Measurements from ENCODE around the gene VRK2.
"Not testable (repeated sequence)": the region's sequence is repeated elsewhere in the genome, so short reads cannot be mapped to it uniquely, and the experiment has no call there.

Gene VRK2

GRCh38 chr2:58182527-58182926 lies 135.9 kb downstream of the VRK2 start:
- no peaks in the 10 kb centered on the region for H3K4me1 ChIP-seq (ENCODE audit: insufficient read depth, low read length)
- no peak overlapping the region for H3K9ac ChIP-seq (ENCODE audit: low read depth, low read length)
- no peaks in the 10 kb centered on the region for H3K9me3 ChIP-seq (ENCODE audit: control insufficient read depth, insufficient read depth, low read length)
- no peaks in the 10 kb centered on the region for H3K36me3 ChIP-seq (ENCODE audit: insufficient read depth, low read length)

DNA sequence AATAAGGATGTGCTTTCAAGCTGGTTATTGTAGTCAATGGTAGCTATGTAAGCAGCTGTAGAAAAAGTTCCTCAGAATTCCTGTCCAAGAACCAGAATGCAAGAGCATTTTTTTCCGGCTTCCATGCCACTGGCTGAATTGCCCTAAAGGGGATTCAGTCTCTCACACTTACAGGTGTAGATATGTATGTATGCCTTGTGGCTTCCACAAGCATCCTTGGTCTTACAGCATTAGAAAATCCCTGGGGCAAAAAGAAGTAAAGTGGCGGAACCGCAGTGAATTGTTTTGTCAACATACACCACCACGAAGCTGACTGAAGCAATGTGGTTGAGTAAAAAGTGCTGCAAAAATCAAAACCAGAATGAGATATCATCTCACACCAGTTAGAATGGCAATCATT lies 139.9 kb downstream of the VRK2 start:
- Histone ChIP-seq H3K4me1 (ENCODE audit: insufficient read depth, low read length) (no peaks in the 10 kb centered on the region), H3K9me3 (ENCODE audit: control insufficient read depth, insufficient read depth, low read length) (no peaks in the 10 kb centered on the region), H3K9ac (ENCODE audit: low read depth, low read length) (no peak overlapping the region), H3K36me3 (ENCODE audit: insufficient read depth, low read length) (0 out of 2 replicates have a peak, but pooled peaks cover 3% of the 10 kb centered on the region)

DNA sequence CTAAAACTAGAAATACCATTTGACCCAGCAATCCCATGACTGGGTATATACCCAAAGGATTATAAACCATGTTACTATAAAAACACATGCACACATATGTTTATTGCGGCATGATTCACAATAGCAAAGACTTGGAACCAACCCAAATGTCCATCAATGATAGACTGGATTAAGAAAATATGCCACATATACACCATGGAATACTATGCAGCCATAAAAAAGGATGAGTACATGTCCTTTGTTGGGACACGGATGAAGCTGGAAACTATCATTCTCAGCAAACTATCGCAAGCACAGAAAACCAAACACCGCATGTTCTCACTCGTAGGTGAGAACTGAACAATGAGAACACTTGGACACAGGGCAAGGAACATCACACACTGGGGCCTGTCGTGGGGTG lies 140.4 kb downstream of the VRK2 start:
- H3K9me3 ChIP-seq (ENCODE audit: control insufficient read depth, insufficient read depth, low read length); H3K4me1 ChIP-seq (ENCODE audit: insufficient read depth, low read length); H3K9ac ChIP-seq (ENCODE audit: low read depth, low read length); H3K36me3 ChIP-seq (ENCODE audit: insufficient read depth, low read length): not testable (repeated sequence)

GRCh38 chr2:58194458-58194857 lies 147.9 kb downstream of the VRK2 start:
- Histone ChIP-seq H3K4me1 (ENCODE audit: insufficient read depth, low read length) (no peaks in the 10 kb centered on the region), H3K9me3 (ENCODE audit: control insufficient read depth, insufficient read depth, low read length) (no peaks in the 10 kb centered on the region), H3K36me3 (ENCODE audit: insufficient read depth, low read length) (no peaks in the 10 kb centered on the region), H3K9ac (ENCODE audit: low read depth, low read length) (no peak overlapping the region)

DNA sequence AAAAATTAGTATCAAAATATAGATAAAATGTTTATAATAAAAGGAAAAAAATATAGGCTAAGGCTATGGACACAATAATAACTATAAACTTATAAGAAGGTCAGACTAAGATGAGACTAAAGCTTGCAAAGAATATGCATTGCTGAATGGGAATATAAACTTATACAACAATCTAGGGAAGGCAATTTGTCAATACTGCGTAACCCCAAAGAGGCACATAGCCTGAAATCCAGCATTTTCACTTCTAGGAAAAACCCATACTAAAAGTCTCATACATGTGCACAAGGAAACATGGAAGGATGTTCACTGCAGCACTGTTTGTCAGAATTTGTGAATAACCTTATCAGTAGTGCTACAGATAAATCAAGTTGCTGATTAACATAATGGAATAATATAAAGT lies 149.1 kb downstream of the VRK2 start:
- no peaks in the 10 kb centered on the region for H3K9me3 ChIP-seq (ENCODE audit: control insufficient read depth, insufficient read depth, low read length)
- no peaks in the 10 kb centered on the region for H3K36me3 ChIP-seq (ENCODE audit: insufficient read depth, low read length)

GRCh38 chr2:58197894-58198293 lies 151.3 kb downstream of the VRK2 start:
- no peaks in the 10 kb centered on the region for H3K4me1 ChIP-seq (ENCODE audit: insufficient read depth, low read length)
- no peaks in the 10 kb centered on the region for H3K36me3 ChIP-seq (ENCODE audit: insufficient read depth, low read length)
- H3K9me3 ChIP-seq (ENCODE audit: control insufficient read depth, insufficient read depth, low read length): no peaks in the 10 kb centered on the region
- H3K9ac ChIP-seq (ENCODE audit: low read depth, low read length): no peak overlapping the region

More for the DNA sequence above, 149.1 kb downstream of the VRK2 start:
- no peaks in the 10 kb centered on the region for H3K4me1 ChIP-seq (ENCODE audit: insufficient read depth, low read length)
- H3K9ac ChIP-seq (ENCODE audit: low read depth, low read length): no peak overlapping the region

- H3K9me3 ChIP-seq (ENCODE audit: control insufficient read depth, insufficient read depth, low read length): no peaks in the 10 kb centered on the region
- H3K4me1 ChIP-seq (ENCODE audit: insufficient read depth, low read length): peaks cover 7% of the 10 kb centered on the region
- H3K36me3 ChIP-seq (ENCODE audit: insufficient read depth, low read length): no peaks in the 10 kb centered on the region
- H3K9ac ChIP-seq (ENCODE audit: low read depth, low read length): no peak overlapping the region
These were observed 155.8 kb downstream of the VRK2 start for GRCh38 chr2:58202404-58202803.

- H3K36me3 ChIP-seq (ENCODE audit: insufficient read depth, low read length): no peaks in the 10 kb centered on the region
These were observed 156.4 kb downstream of the VRK2 start for GRCh38 chr2:58203018-58203417.

DNA sequence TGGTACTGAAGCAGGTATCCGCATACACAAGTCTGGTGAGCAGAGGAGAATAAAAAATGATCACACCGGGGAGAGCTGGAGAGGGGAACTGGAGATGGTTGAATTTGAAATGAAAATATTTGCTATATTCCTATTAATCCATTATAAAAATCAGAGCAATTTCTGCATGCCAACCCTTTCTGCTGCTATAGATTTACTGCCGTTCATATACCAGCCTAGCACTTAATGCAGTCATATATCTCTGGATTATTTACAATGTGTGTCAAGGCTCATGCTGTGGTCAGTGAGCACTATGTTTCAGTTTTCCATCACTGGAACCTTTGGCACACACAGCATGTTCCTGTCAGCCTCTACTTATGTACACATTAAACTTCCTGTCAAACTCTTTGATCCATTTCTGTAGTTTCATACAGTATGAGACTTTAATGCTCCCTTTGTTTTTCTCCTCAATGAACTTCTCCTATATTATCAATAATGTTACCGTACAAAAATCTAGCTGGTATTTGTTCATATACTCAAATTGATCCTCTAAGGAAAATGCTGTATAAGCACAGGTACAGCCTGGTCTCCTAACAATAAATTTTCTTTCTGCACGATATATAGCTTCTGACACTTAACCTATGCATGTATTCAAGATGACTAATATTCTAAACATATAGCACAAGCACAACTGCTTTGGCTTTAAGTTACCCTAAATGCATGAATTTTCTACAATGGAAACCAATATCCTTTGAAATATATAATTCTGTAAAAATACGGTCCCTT lies 157.8 kb downstream of the VRK2 start:
- Histone ChIP-seq H3K9ac (ENCODE audit: low read depth, low read length) (no peak overlapping the region), H3K9me3 (ENCODE audit: control insufficient read depth, insufficient read depth, low read length) (no peaks in the 10 kb centered on the region), H3K36me3 (ENCODE audit: insufficient read depth, low read length) (no peaks in the 10 kb centered on the region), H3K4me1 (ENCODE audit: insufficient read depth, low read length) (peaks cover 7% of the 10 kb centered on the region)

More at GRCh38 chr2:58203018-58203417, 156.4 kb downstream of the VRK2 start:
- Histone ChIP-seq H3K9ac (ENCODE audit: low read depth, low read length) (no peak overlapping the region), H3K4me1 (ENCODE audit: insufficient read depth, low read length) (peaks cover 7% of the 10 kb centered on the region), H3K9me3 (ENCODE audit: control insufficient read depth, insufficient read depth, low read length) (no peaks in the 10 kb centered on the region)

DNA sequence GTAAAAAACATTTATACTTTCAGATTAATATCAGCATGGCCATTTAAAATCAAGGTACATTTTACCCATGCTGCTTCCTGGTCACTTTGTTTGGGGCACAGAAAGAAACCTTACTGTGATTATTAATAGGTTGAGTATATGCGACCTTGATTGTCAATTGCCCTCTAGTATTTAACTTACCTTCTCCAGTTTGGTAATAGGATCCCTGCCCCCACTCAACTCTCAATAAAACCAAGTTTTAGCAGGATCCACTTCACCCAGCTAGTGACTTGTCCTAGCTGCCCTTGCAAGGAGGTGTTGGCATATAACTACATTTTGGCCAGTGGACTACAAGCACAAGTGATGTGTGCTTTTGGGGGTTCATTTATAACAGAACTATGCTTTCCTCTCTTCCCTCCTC lies 160.2 kb downstream of the VRK2 start:
- H3K36me3 ChIP-seq (ENCODE audit: insufficient read depth, low read length): no peaks in the 10 kb centered on the region; the same call in 1 of the 2 replicates
- H3K9ac ChIP-seq (ENCODE audit: low read depth, low read length): no peak overlapping the region
- H3K4me1 ChIP-seq (ENCODE audit: insufficient read depth, low read length): peaks cover 7% of the 10 kb centered on the region
- peaks cover 2% of the 10 kb centered on the region for H3K9me3 ChIP-seq (ENCODE audit: control insufficient read depth, insufficient read depth, low read length)

DNA sequence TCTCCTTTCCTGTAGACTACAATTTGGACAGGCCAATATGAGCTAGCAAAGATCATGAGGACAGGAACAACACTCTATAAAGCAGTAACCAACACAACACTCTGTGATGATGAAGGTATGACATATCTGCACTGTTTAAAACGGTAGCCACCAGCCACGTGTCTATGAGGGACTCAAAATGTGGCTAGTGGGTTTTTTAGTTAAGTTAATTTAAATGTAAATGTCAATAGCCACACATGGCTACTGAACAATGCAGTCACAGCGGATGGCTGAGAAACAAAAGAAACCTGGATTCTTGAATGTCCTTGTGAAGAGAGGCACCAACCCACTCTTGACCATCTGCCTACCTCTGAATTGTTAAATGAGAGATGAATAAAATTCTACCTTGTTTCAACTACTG lies 160.6 kb downstream of the VRK2 start:
- H3K4me1 ChIP-seq (ENCODE audit: insufficient read depth, low read length): peaks cover 7% of the 10 kb centered on the region
- H3K9me3 ChIP-seq (ENCODE audit: control insufficient read depth, insufficient read depth, low read length): peaks cover 2% of the 10 kb centered on the region
- no peak overlapping the region for H3K9ac ChIP-seq (ENCODE audit: low read depth, low read length)
- no peaks in the 10 kb centered on the region; the same call in none of the 2 replicates for H3K36me3 ChIP-seq (ENCODE audit: insufficient read depth, low read length)

Data from ES-I3 (cell line).